Measurements from ENCODE around the gene EXOSC7. TPM values are rescaled to one million over a fixed set of nuclear protein-coding genes. Genes with fewer than 3 reads are reported as not detected.
"Not testable (repeated sequence)": the region's sequence is repeated elsewhere in the genome, so short reads cannot be mapped to it uniquely, and the experiment has no call there.

EXOSC7 gene
- total RNA-seq, 1 donor from 2014 or later = 85.1 TPM

- no peak for DNase-seq (ENCODE audit: low read depth)
- H3K4me3 ChIP-seq (ENCODE audit: low read depth, low read length) = no peak overlapping the region
- TF ChIP-seq CTCF (conservative IDR thresholded peaks at IDR 0.05; ENCODE audit: low read depth, low read length) = no peak
Measured at GRCh38 chr3:44932271-44932670, 43.8 kb upstream of the EXOSC7 start.

DNA sequence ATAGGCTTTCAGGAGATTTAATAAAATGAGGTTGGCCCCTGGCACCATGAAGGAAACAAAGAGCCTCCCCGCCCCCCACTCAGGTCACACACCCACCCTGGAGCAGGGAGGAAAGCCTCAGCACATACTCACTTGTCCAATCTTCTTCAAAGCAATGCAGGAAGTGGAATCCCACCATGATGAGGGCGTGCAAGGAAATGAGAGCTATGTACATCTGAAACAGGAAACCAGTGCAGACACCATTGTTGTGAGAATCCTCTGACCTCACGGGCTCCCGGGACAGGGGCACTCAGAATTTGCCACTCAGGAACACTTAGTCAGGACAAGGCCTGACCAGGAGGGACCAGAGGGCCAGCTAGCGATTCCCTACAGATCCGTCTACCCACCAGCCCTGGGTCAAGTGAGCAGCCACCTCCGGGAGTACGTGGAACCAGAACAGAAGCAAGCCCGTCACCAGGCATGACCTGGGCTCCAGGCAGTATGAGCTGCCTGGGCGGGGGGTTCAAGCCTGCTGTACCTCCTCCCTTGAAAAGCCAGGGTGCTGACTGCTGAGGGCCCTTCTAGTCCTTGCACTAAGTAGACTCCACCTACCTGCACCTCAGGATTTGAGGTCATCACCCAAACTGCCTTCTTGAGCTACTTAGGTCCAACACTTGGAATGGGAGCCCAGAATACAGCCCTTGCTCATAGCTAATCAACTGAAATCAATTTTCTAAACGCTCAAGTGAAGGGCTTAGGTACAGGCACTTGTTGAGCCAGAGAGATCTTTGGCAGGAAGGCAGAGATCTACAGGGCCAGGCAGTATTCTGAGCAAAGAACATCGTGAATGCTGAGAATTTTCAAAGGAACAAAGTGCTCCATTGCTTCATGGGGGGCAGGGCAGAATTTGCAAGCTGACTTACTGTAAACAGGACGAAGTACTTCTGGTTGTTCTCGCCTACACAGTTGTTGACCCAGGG lies 42.8 kb upstream of the EXOSC7 start:
- no peak overlapping the region for H3K4me3 ChIP-seq (ENCODE audit: low read depth, low read length)
- DNase-seq (ENCODE audit: low read depth) = no peak
- TF ChIP-seq CTCF (conservative IDR thresholded peaks at IDR 0.05; ENCODE audit: low read depth, low read length) = no peak

GRCh38 chr3:44939581-44940036 lies 36.4 kb upstream of the EXOSC7 start:
- no peak overlapping the region for H3K4me3 ChIP-seq (ENCODE audit: low read depth, low read length)
- no peak for TF ChIP-seq CTCF (conservative IDR thresholded peaks at IDR 0.05; ENCODE audit: low read depth, low read length)
- no peak for DNase-seq (ENCODE audit: low read depth)

- TF ChIP-seq CTCF (conservative IDR thresholded peaks at IDR 0.05; ENCODE audit: low read depth, low read length) = no peak
Measured at GRCh38 chr3:44942202-44942921, 33.7 kb upstream of the EXOSC7 start.

GRCh38 chr3:44948239-44948638 lies 27.8 kb upstream of the EXOSC7 start:
- H3K4me3 ChIP-seq (ENCODE audit: low read depth, low read length) = no peak overlapping the region
- TF ChIP-seq CTCF (conservative IDR thresholded peaks at IDR 0.05; ENCODE audit: low read depth, low read length) = no peak
- no peak for DNase-seq (ENCODE audit: low read depth)

More at GRCh38 chr3:44942202-44942921, 33.7 kb upstream of the EXOSC7 start:
- no peak for DNase-seq (ENCODE audit: low read depth)
- no peak overlapping the region for H3K4me3 ChIP-seq (ENCODE audit: low read depth, low read length)

DNA sequence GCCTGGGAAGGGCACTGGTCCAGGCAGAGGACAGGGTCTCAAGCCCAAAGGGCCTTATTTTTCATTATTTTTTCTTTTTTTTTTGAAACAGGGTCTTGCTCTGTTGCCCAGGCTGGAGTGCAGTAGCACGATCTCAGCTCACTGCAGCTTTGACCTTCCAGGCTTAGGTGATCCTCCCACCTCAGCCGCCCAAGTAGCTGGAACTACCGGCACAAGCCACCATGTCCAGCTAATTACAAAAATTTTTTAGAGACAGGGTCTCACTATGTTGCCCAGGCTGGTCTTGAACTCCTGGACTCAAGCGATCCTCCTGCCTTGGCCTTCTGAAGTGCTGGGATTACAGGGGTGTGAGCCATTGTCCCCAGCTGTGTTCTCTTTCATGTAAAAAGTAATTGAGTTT lies 26.3 kb upstream of the EXOSC7 start:
- not testable (repeated sequence) for DNase-seq (ENCODE audit: low read depth)

DNA sequence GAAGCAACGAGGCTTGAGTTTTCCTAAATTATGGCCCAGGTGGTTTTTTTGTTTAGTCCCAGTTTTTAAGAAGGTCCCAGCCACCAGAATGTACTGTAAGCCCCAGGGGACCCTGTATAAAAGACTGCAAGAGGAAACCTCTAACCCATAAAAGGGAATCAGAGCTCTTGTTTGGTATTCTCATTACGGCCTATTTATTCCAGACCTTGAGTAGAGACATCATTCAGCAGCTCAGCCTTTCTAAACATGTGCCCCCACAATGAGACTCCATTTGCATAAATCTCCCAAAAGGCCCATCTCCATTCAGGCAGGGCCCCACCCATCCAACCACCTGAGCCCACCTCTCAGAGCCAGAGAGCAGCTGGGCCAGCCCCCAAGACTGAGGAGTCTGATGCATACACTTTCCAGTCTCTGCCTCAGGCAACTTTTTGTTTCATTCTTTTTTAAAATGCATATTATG lies 25.7 kb upstream of the EXOSC7 start:
- H3K4me3 ChIP-seq (ENCODE audit: low read depth, low read length) = no peak overlapping the region
- no peak for TF ChIP-seq CTCF (conservative IDR thresholded peaks at IDR 0.05; ENCODE audit: low read depth, low read length)
- DNase-seq (ENCODE audit: low read depth) = no peak

More for the DNA sequence above, 26.3 kb upstream of the EXOSC7 start:
- H3K4me3 ChIP-seq (ENCODE audit: low read depth, low read length) = not testable (repeated sequence)

All from epithelial cell of proximal tubule (primary cell).